KOPT-K1 (cell line): ENCODE results near the gene DNAI4.
"Not testable (repeated sequence)": the region's sequence is repeated elsewhere in the genome, so short reads cannot be mapped to it uniquely, and the experiment has no call there.

Experiments
- H3K27ac ChIP-seq: fragments of 200-600 bp; sonication (generic); 2 replicates; pipeline ENCODE4 v1.5.1; 2016; ENCODE audit warnings: antibody characterized with exemption, mild to moderate bottlenecking, low read depth, low read length; ENCODE audit not compliant: poor library complexity, severe bottlenecking
- H3K36me3 ChIP-seq: fragments of 200-600 bp; sonication (generic); 2 replicates; pipeline ENCODE4 v1.5.1; 2017; ENCODE audit warnings: antibody characterized with exemption, mild to moderate bottlenecking, low read length, moderate library complexity; ENCODE audit not compliant: insufficient read depth
- H3K9me3 ChIP-seq: fragments of 200-600 bp; sonication (generic); 2 replicates; pipeline ENCODE4 v1.5.1; 2017; ENCODE audit warnings: antibody characterized with exemption, low read length, mild to moderate bottlenecking; ENCODE audit not compliant: insufficient read depth, poor library complexity, severe bottlenecking

The DNAI4 gene

GRCh38 chr1:66924756-66925557, at the start of gene DNAI4, which contains the start of gene MIER1:
Gene DNAI4, minus strand, starts transcription at chr1:66924856. Its CDS starts 25 bp downstream, at chr1:66924831.
Gene MIER1, plus strand, starts transcription at chr1:66924990. Its CDS starts 39 bp downstream, at chr1:66925029.
- peaks cover 5% of the 10 kb centered on the region; the same call in 1 of the 2 replicates for H3K36me3 ChIP-seq
- H3K9me3 ChIP-seq = peaks cover 5% of the 10 kb centered on the region
- peak within 1 kb of the TSS; percentile 87 for H3K27ac ChIP-seq

- Histone ChIP-seq H3K36me3 (peaks cover 96% of the 10 kb centered on the region), H3K9me3 (peaks cover 8% of the 10 kb centered on the region), H3K27ac (no peak overlapping the region)
These were observed 43.9 kb upstream of the DNAI4 start for GRCh38 chr1:66968574-66968973.

GRCh38 chr1:66966188-66966873, 41.7 kb upstream of the DNAI4 start:
- H3K27ac ChIP-seq, H3K9me3 ChIP-seq: not testable (repeated sequence)
- H3K36me3 ChIP-seq = peaks cover 98% of the 10 kb centered on the region

- no peaks in the 10 kb centered on the region for H3K9me3 ChIP-seq
- H3K36me3 ChIP-seq = peaks cover 97% of the 10 kb centered on the region
- no peak overlapping the region for H3K27ac ChIP-seq
These were observed 33.3 kb upstream of the DNAI4 start for GRCh38 chr1:66957938-66958337.

GRCh38 chr1:66954208-66954607, 29.6 kb upstream of the DNAI4 start:
- H3K9me3 ChIP-seq = no peaks in the 10 kb centered on the region
- H3K27ac ChIP-seq = no peak overlapping the region
- H3K36me3 ChIP-seq = peaks cover 97% of the 10 kb centered on the region

GRCh38 chr1:66951513-66951912, 26.9 kb upstream of the DNAI4 start:
- no peak overlapping the region for H3K27ac ChIP-seq
- H3K36me3 ChIP-seq = peaks cover 99% of the 10 kb centered on the region
- no peaks in the 10 kb centered on the region for H3K9me3 ChIP-seq

GRCh38 chr1:66947267-66947666, 22.6 kb upstream of the DNAI4 start:
- Histone ChIP-seq H3K36me3 (peaks cover 89% of the 10 kb centered on the region), H3K27ac (no peak overlapping the region), H3K9me3 (no peaks in the 10 kb centered on the region)

- Histone ChIP-seq H3K36me3 (peaks cover 85% of the 10 kb centered on the region), H3K9me3 (no peaks in the 10 kb centered on the region), H3K27ac (no peak overlapping the region)
These were observed 20.7 kb upstream of the DNAI4 start for GRCh38 chr1:66945316-66945715.

GRCh38 chr1:66944330-66945274, 19.9 kb upstream of the DNAI4 start:
- Histone ChIP-seq H3K36me3 (peaks cover 83% of the 10 kb centered on the region), H3K27ac (no peak overlapping the region), H3K9me3 (no peaks in the 10 kb centered on the region)

GRCh38 chr1:66943361-66943969, 18.8 kb upstream of the DNAI4 start:
- H3K9me3 ChIP-seq = no peaks in the 10 kb centered on the region
- peaks cover 73% of the 10 kb centered on the region for H3K36me3 ChIP-seq
- no peak overlapping the region for H3K27ac ChIP-seq

GRCh38 chr1:66940981-66941380, 16.3 kb upstream of the DNAI4 start:
- no peak overlapping the region for H3K27ac ChIP-seq
- H3K9me3 ChIP-seq = no peaks in the 10 kb centered on the region
- H3K36me3 ChIP-seq = peaks cover 48% of the 10 kb centered on the region

GRCh38 chr1:66938613-66939012, 14.0 kb upstream of the DNAI4 start:
- no peak overlapping the region for H3K27ac ChIP-seq
- no peaks in the 10 kb centered on the region for H3K9me3 ChIP-seq
- peaks cover 29% of the 10 kb centered on the region for H3K36me3 ChIP-seq

- Histone ChIP-seq H3K36me3 (peaks cover 21% of the 10 kb centered on the region), H3K27ac (no peak overlapping the region), H3K9me3 (no peaks in the 10 kb centered on the region)
These were observed 13.0 kb upstream of the DNAI4 start for GRCh38 chr1:66937529-66938234.
